Measurements from ENCODE around the gene LCT.

The LCT gene

DNA sequence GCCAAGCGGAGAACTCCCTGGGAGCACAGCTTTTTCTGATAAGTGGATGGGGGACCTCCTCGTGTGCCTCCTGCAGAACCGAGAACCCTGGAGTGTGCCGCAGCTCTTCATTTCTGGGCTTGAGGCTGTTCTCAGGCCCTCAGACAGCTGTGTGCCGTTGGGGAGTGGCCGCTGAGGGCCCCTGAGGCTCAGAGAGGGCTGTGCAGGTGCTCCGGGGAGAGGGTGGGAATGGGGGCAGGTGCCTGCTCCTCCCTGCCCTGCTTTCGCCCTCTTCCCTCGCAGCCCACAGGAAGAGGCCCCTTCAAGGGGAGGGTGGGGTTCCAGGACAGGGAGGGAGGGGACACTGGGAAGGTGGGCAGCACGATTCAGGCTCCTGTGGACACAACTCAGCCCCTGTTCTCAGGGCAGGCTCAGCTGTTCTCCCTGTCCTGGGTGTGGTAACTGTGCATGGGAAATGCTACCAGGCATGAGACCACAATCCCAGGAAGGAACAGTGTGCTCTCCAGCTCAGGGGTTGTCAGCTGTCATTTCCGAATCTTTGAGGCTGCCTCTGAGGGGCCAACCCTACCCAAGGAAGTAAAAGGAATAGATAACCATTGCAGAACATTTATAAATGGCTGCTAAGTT, 11.3 kb downstream of the LCT start (continued):
- TF ChIP-seq ZNF707 (tag by site-specific recombination; IDR thresholded peaks at IDR 0.05), result no peak
- TF ChIP-seq, protein P1, sequence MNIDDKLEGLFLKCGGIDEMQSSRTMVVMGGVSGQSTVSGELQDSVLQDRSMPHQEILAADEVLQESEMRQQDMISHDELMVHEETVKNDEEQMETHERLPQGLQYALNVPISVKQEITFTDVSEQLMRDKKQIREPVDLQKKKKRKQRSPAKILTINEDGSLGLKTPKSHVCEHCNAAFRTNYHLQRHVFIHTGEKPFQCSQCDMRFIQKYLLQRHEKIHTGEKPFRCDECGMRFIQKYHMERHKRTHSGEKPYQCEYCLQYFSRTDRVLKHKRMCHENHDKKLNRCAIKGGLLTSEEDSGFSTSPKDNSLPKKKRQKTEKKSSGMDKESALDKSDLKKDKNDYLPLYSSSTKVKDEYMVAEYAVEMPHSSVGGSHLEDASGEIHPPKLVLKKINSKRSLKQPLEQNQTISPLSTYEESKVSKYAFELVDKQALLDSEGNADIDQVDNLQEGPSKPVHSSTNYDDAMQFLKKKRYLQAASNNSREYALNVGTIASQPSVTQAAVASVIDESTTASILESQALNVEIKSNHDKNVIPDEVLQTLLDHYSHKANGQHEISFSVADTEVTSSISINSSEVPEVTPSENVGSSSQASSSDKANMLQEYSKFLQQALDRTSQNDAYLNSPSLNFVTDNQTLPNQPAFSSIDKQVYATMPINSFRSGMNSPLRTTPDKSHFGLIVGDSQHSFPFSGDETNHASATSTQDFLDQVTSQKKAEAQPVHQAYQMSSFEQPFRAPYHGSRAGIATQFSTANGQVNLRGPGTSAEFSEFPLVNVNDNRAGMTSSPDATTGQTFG (tag by site-specific recombination; IDR thresholded peaks at IDR 0.05; ENCODE audit: borderline replicate concordance), result no peak

DNA sequence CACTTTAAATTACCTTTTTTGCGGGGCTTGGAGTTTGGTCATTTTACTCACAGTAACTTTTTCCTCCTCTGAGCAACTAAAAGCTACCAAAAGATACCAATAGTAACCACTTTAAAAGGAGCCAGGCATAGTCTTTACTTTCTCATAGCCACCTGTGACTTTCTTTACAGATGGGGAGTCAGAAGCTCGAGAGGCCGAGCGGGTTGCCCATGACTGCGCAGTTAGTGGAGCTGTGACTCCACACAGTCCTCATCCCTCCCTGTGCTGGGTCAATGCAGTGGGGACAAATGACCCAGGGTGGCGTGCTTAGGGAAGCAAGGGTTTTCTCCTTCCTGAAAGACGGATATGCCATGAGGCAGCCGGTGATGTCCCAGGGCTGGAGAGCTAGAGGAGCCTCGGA, 11.9 kb downstream of the LCT start:
- no peak for TF ChIP-seq ZNF837 (tag by site-specific recombination; IDR thresholded peaks at IDR 0.05)
- no peak for TF ChIP-seq OVOL3 (tag by site-specific recombination; IDR thresholded peaks at IDR 0.05)
- TF ChIP-seq ZNF155 (tag by site-specific recombination; IDR thresholded peaks at IDR 0.05), result no peak
- TF ChIP-seq GLIS1 (tag by site-specific recombination; IDR thresholded peaks at IDR 0.05), result no peak
- TF ChIP-seq ZNF623 (tag by site-specific recombination; IDR thresholded peaks at IDR 0.05), result no peak
- TF ChIP-seq, protein P2, sequence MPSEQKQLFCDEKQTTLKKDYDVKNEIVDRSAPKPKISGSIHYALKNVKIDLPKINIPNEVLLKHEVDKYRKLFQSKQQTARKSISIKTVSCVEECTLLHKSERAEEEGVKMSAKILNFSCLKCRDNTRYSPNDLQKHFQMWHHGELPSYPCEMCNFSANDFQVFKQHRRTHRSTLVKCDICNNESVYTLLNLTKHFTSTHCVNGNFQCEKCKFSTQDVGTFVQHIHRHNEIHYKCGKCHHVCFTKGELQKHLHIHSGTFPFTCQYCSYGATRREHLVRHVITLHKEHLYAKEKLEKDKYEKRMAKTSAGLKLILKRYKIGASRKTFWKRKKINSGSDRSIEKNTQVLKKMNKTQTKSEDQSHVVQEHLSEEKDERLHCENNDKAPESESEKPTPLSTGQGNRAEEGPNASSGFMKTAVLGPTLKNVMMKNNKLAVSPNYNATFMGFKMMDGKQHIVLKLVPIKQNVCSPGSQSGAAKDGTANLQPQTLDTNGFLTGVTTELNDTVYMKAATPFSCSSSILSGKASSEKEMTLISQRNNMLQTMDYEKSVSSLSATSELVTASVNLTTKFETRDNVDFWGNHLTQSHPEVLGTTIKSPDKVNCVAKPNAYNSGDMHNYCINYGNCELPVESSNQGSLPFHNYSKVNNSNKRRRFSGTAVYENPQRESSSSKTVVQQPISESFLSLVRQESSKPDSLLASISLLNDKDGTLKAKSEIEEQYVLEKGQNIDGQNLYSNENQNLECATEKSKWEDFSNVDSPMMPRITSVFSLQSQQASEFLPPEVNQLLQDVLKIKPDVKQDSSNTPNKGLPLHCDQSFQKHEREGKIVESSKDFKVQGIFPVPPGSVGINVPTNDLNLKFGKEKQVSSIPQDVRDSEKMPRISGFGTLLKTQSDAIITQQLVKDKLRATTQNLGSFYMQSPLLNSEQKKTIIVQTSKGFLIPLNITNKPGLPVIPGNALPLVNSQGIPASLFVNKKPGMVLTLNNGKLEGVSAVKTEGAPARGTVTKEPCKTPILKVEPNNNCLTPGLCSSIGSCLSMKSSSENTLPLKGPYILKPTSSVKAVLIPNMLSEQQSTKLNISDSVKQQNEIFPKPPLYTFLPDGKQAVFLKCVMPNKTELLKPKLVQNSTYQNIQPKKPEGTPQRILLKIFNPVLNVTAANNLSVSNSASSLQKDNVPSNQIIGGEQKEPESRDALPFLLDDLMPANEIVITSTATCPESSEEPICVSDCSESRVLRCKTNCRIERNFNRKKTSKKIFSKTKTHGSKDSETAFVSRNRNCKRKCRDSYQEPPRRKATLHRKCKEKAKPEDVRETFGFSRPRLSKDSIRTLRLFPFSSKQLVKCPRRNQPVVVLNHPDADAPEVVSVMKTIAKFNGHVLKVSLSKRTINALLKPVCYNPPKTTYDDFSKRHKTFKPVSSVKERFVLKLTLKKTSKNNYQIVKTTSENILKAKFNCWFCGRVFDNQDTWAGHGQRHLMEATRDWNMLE (tag by site-specific recombination; conservative IDR thresholded peaks at IDR 0.05; ENCODE audit: low read depth), result no peak
- TF ChIP-seq ZNF23 (tag by site-specific recombination; IDR thresholded peaks at IDR 0.05; ENCODE audit: borderline replicate concordance), result no peak
- TF ChIP-seq KLF7 (tag by site-specific recombination; IDR thresholded peaks at IDR 0.05; ENCODE audit: borderline replicate concordance), result no peak
- TF ChIP-seq IKZF3 (tag by site-specific recombination; IDR thresholded peaks at IDR 0.05), result no peak
- no peak for TF ChIP-seq ZNF114 (tag by site-specific recombination; IDR thresholded peaks at IDR 0.05)
- no peak for TF ChIP-seq ZNF549 (tag by site-specific recombination; IDR thresholded peaks at IDR 0.05)
- TF ChIP-seq ZNF416 (tag by site-specific recombination; IDR thresholded peaks at IDR 0.05), result no peak
- TF ChIP-seq OSR2 (tag by site-specific recombination; IDR thresholded peaks at IDR 0.05), result no peak
- TF ChIP-seq, protein P3, sequence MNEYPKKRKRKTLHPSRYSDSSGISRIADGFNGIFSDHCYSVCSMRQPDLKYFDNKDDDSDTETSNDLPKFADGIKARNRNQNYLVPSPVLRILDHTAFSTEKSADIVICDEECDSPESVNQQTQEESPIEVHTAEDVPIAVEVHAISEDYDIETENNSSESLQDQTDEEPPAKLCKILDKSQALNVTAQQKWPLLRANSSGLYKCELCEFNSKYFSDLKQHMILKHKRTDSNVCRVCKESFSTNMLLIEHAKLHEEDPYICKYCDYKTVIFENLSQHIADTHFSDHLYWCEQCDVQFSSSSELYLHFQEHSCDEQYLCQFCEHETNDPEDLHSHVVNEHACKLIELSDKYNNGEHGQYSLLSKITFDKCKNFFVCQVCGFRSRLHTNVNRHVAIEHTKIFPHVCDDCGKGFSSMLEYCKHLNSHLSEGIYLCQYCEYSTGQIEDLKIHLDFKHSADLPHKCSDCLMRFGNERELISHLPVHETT (tag by site-specific recombination; IDR thresholded peaks at IDR 0.05), result no peak
- no peaks in the 10 kb centered on the region for H3K9me3 ChIP-seq (ENCODE audit: control insufficient read depth, insufficient read depth, low read depth, low read length)
- H3K36me3 ChIP-seq (ENCODE audit: control insufficient read depth in 2 of 2, insufficient read depth in 1 of 2, low read length in 2 of 2), result no peaks in the 10 kb centered on the region
- no peaks in the 10 kb centered on the region for H3K4me1 ChIP-seq (ENCODE audit: control insufficient read depth, insufficient read depth, low read length)
- POLR2A ChIA-PET, result interaction anchor here (0.6 kb wide), 1 partner anchor 128 kb away, joined by 3 read pairs; no protein-coding TSS in a partner anchor
- no peak overlapping the region for H3K27ac ChIP-seq (ENCODE audit: extremely low read depth, low read depth, low read length)
- H3K4me3 ChIP-seq (ENCODE audit: low read depth, low read length), result no peak overlapping the region
- CTCF ChIA-PET, result interaction anchor here (0.6 to 3.3 kb wide), 4 partner anchors 9 to 786 kb away, joined by 3 to 14 read pairs (median 4); no protein-coding TSS in a partner anchor
